K562 (cell line): Measurements from ENCODE around the gene MYO1D. TPM values are rescaled to one million over a fixed set of nuclear protein-coding genes. Genes with fewer than 3 reads are reported as not detected.
A peak's percentile ranks its signal among the peaks of the same experiment; 100 is the strongest.

Source experiments
- ATF3 ChIP-seq, 2 experiments: fragments of 450-650 bp in 1 of 2; sonication (generic) in 1 of 2; formaldehyde crosslinking in 1 of 2; IDR thresholded peaks in 1 of 2; conservative IDR thresholded peaks in 1 of 2; 2 replicates each; pipeline versions ENCODE4 v1.6.1 to v1.8.1; 2016 to 2023; ENCODE audit warnings: mild to moderate bottlenecking in 2 of 2, moderate library complexity in 2 of 2, inconsistent platforms in 1 of 2, missing genetic modification reagents in 1 of 2
- CTBP1 ChIP-seq: fragments of 450-650 bp; IDR thresholded peaks from 2 replicates; pipeline ENCODE4 v1.6.1; 2016; ENCODE audit warnings: borderline replicate concordance
- FOXK1 ChIP-seq: sonication (generic); formaldehyde crosslinking; IDR thresholded peaks from 2 replicates; pipeline ENCODE4 v1.8.0; 2022; ENCODE audit warnings: missing genetic modification reagents, mild to moderate bottlenecking, borderline replicate concordance
- HMGXB4 ChIP-seq: sonication (generic); formaldehyde crosslinking; IDR thresholded peaks from 2 replicates; pipeline ENCODE4 v1.8.1; 2023; ENCODE audit warnings: mild to moderate bottlenecking, missing genetic modification reagents
- TCF15 ChIP-seq: fragments of 250-450 bp; sonication (Bioruptor Pico); IDR thresholded peaks from 2 replicates; pipeline ENCODE4 v1.8.0; 2022; ENCODE audit warnings: moderate library complexity, mild to moderate bottlenecking, inconsistent platforms
- polyA plus RNA-seq, 8 experiments: library from polyadenylated mRNA; depleted of rRNA in 4 of 8; stranded (reverse) in 5 of 8; unstranded in 3 of 8; fragments of >200 nt; fragmentation: Nextera tagmentation in 2 of 8; fragmentation: Illumina TruSeq in 1 of 8; extraction: Ambion mirVana in 2 of 8; extraction: Trizol in 1 of 8; gene quantifications; 2 replicates each; pipeline versions ENCODE4 v1.2.1 to v1.2.3, GENCODE V29; 2011 to 2014; ENCODE audit warnings: inconsistent platforms in 1 of 8, missing spikeins in 1 of 8
- total RNA-seq, 7 experiments: library from RNA; depleted of rRNA in 6 of 7; stranded (reverse); fragments of >200 nt in 6 of 7; fragmentation: Illumina TruSeq in 2 of 7; extraction: Trizol in 2 of 7; gene quantifications; 2 replicates each; pipeline versions ENCODE4 v1.2.1 to v1.2.3, GENCODE V29; 2011 to 2021; ENCODE audit warnings: low replicate concordance in 1 of 7
- TF ChIP-seq, protein P1 (sequence below): fragments of 250-450 bp; sonication (Bioruptor Pico); IDR thresholded peaks from 2 replicates; pipeline ENCODE4 v1.5.0; 2020; ENCODE audit warnings: mild to moderate bottlenecking

MYO1D gene
- total and polyA plus RNA-seq, 9 of the 15 experiments (the other 6 are each of a cell fraction or from before 2014, with no cell fraction given): 2.1 to 71.2 (median 45.4) TPM

DNA sequence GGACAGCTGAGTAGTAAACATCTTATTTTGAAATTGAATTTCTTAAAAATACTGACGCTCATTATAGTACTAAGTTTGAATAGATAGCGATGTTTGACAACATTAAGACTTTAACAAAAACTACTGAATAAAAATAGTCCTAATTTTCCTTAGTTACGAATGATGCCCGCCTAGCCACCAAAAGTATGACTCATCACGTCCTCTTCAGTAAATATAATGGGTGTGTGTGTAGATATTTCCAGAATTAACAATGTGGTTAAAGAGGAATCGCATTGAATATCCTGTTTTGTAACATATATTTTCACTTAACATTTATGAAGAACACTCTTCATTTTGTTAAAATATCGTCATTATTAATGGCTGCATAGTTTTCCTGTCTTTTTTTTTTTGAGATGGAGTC is 187.6 kb downstream of the MYO1D start (continued):
- TF ChIP-seq, protein P1, sequence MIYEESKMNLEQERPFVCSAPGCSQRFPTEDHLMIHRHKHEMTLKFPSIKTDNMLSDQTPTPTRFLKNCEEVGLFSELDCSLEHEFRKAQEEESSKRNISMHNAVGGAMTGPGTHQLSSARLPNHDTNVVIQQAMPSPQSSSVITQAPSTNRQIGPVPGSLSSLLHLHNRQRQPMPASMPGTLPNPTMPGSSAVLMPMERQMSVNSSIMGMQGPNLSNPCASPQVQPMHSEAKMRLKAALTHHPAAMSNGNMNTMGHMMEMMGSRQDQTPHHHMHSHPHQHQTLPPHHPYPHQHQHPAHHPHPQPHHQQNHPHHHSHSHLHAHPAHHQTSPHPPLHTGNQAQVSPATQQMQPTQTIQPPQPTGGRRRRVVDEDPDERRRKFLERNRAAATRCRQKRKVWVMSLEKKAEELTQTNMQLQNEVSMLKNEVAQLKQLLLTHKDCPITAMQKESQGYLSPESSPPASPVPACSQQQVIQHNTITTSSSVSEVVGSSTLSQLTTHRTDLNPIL (CRISPR knock-in tag): no peak
- TF ChIP-seq ATF3 (IDR thresholded peaks at IDR 0.05) (peak; percentile 42; the same call in 1 of the 2 replicates), ATF3 (CRISPR knock-in tag; conservative IDR thresholded peaks at IDR 0.05) (no peak), FOXK1 (CRISPR knock-in tag) (no peak), CTBP1 (no peak), TCF15 (no peak), HMGXB4 (CRISPR knock-in tag) (no peak)
